Measurements from ENCODE around the gene JARID2.

GRCh38 chr6:15205321-15205720 lies 40.5 kb upstream of the JARID2 start:
- TF ChIP-seq USF2 (IDR thresholded peaks at IDR 0.05; ENCODE audit: low read depth, low read length): no peak
- TF ChIP-seq, protein P1, sequence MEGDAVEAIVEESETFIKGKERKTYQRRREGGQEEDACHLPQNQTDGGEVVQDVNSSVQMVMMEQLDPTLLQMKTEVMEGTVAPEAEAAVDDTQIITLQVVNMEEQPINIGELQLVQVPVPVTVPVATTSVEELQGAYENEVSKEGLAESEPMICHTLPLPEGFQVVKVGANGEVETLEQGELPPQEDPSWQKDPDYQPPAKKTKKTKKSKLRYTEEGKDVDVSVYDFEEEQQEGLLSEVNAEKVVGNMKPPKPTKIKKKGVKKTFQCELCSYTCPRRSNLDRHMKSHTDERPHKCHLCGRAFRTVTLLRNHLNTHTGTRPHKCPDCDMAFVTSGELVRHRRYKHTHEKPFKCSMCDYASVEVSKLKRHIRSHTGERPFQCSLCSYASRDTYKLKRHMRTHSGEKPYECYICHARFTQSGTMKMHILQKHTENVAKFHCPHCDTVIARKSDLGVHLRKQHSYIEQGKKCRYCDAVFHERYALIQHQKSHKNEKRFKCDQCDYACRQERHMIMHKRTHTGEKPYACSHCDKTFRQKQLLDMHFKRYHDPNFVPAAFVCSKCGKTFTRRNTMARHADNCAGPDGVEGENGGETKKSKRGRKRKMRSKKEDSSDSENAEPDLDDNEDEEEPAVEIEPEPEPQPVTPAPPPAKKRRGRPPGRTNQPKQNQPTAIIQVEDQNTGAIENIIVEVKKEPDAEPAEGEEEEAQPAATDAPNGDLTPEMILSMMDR (conservative IDR thresholded peaks at IDR 0.05; ENCODE audit: low read depth, low read length): no peak
